ENCODE results near the gene GOLGB1.
"Not testable (repeated sequence)": the region's sequence is repeated elsewhere in the genome, so short reads cannot be mapped to it uniquely, and the experiment has no call there.

The GOLGB1 gene

DNA sequence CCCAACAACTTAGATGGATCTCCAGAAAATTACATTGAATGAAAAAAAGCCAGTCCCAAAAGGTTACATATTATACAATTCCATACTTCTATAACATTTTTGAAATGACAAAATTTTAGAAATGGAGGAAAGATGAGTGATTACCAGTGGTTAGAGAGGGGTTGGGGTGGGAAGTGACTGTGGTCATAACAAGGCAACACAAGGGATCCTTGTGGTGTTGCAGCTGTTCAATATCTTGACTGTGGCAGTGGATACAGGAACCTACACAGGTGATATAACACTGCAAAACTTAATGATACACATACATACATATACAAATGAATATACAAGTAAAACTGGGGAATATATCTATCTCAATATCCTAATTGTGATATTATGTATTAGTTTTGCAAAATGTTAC, 9.6 kb downstream of the GOLGB1 start:
- no peak for DNase-seq

DNA sequence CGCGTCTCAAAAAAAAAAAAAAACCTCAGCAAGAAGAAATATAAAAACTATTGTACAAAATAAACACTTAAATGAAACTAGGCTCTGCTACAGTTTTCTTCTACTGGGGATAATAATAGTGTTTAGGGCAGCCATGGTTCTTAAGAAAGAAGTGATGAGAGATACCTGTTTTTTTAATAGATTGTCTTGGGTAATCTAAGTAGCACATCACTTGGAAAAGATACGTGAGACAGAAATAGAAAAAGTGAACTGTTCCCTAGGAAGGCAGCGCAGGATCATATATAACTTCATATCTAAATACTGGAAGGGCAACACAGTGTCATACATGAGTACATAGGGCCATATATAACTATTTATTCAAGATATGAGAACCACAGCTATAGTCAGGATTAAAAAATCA, 11.9 kb downstream of the GOLGB1 start:
- no peak for DNase-seq

DNA sequence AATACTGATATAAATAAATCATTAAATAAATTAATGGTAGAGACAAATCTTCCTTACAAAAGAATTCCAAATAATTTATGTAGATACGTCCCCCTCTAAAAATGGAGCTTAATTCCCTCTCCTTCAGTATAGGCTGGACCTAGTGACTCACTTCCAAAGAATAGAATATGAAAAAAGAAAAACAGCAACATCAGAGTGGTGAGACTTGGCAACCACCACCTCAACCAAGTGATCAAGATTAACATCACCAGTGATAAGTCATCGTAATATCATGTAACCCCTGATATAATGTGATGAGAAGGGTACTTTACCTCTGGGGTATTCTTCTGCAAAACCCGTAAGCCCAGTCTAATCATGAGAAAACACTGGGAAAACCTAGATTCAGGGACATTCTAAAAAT, 13.4 kb downstream of the GOLGB1 start:
- DNase-seq = no peak

DNA sequence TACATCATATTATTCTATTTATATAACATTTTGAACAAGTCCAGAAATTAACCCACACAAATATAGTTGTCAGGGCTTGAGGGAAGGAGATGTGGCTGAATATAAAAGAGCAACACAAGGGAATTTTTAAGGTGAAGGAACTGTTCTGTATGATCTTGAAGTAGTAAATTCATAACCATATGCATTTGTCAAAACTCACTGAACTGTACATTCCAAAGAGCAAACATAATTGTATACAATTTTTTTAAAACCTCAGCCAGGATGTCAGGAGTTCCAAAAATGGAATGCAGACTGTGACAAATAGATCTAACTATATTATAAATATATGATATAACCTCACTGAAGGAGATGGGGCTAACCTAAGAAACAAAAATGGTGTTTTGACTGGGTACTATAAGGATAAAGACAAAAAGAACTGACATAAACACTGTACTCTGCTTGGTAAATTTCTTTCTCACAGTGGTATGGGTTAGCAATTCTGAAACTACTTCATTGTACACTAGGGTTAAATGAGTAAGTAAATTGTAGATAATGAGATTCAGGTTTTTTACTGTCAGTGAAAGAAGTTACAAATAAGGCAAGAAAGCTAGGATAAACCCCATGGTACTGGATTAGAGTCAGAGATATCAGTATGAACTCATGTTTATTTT, 14.4 kb downstream of the GOLGB1 start:
- no peak for DNase-seq

DNA sequence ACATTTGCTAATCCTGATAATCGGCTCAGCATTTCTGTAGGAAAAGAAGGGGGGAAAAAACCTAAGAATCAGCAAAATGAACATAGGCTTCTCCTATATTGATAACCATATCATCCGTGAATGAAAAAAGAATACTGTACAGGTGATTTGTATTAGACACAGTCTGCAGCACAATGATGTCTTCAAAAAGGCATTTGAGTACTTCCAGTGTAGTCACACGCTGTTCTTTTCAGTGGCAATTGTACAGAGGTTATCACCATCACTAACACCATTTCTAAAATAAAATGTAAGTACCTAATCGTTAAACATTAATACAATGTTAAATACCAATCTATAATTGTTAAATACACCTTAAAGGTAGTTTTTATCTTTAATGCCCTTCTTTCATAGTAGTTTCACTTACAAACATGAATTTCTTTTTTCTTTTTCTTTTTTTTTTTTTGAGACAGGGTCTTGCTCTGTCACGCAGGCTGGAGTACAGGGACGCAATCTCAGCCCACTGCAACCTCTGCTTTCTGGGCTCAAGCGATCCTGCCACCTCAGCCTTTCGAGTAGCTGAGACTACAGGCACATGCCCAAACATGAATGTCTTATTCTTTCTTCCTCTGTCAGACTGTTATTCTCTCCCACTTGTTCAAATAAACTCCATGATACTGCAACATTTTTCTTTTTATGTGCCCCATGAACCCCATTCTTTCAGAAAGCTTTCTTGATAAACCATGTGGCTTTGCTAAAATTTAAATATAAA, 18.4 kb downstream of the GOLGB1 start:
- no peak for DNase-seq

DNA sequence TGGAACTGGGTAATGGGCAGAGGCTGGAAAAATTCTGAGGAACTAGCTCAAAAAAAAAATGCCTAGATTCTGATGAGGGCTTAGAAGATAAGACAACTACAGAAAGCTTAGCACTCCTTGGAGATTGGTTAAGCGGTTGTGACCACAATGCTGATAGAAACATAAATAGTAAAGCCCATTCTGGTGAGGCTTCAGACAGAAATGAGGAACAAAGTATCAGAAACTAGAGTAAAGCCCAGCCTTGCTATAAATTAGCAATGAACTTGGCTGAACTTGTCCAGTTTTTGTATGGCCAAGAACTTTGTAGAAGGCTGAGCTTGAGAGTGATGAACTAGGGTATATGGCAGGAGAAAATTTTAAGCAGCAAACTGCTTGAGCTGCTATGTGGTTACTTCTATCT, 25.4 kb downstream of the GOLGB1 start:
- no peak for DNase-seq

DNA sequence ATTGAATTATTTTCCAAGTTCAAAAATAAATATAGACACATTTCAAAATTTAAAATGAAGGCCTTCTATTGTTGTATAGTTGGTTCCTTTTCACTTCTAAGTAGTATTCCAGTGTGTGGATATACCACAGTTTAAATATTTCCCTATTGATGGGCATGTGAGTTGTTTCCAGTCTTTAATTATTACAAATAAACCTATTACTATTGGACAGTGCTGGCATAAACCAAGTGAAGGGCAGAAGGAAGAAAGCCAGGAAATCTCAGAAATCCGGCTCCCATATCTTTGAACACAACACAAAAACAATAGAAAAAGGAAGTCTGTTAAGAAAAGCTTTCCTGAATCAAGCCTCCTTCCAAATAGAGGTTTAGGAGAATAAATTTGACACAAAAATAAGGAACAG, 26.1 kb downstream of the GOLGB1 start:
- no peak for DNase-seq

DNA sequence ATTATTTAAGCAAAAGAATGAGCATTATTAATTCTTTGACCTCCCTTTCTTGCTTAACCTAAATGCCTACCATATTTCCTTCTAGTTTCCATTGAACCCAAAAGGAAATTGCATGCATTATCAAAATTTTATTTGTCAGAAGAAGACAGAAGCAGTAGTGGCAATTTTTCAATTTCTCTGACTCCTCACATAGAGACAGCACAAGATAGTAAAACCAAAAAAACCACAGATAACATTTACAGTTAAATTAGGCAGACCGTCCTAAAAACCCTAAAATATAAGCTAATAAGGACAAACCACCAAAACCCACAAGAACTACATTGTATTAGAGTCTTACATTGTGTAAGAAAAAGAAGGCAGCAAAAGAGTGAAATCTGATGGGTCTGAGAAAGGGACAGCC, 27.1 kb downstream of the GOLGB1 start:
- DNase-seq = no peak

DNA sequence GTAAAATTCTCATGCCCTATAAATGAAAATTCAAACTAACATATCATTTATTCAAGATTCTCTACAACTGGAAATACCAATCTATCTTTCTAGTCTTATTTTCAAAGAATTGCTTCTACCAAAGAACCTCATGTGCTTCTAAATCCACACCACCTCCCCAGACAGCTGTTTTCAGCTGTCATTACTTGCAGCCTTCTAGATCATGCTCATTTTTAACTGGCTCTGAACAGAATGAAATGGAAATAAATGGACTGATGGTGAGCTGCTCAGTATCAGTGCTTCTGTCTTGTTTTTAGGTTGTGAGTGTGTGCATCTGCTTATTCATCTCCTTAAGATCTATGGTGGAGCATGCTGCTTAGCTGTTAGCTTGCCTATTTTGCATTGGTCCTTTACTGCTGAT, 29.4 kb downstream of the GOLGB1 start:
- DNase-seq = no peak

DNA sequence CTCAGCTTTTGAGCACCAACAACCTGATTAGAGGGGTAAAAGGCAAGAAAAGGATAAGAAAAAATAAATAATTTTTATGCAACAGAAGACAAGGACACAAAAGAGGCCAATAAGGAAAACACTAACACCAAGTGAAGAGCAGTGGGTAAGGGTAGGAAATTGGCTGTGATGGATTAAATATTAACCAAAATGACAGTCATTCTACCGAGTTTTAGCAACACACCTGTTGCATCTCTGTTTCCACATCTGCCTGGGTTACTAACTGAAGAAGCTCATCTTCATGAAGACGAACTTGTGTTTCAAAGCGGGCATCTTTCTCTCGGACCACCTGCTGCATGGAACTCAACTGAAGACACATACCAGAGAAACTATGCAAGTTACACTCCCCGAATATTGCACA, 30.1 kb downstream of the GOLGB1 start:
- DNase-seq = no peak

DNA sequence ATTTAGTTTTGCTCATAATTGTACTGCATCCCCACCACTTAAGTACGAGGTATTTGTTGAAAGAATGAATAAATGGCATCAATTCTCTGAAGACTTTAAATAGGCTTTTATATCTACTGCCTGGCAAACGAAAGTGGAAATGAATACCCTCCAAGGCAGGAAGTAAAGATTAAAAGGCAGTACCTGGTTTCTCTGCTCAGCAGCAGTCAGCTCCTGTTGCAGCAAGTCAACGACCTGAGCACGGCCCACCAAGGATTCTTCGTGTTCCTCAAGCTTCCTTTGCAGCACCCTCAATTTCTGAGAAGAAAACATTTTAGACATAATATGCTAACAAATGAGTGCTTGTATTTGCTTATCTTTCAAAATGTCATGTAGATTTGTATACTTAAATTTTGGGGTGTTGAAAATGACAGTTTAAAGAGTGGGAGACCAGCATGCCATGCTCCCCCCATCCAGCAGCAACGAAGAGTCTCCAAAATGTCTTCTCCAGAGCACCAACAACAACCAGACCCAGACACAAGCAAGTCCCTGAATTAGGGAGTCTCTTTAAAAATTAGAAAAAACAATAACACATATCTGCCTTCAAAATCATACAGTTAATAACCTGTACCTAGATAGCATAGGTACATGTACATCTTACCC, 31.2 kb downstream of the GOLGB1 start:
- no peak for DNase-seq

DNA sequence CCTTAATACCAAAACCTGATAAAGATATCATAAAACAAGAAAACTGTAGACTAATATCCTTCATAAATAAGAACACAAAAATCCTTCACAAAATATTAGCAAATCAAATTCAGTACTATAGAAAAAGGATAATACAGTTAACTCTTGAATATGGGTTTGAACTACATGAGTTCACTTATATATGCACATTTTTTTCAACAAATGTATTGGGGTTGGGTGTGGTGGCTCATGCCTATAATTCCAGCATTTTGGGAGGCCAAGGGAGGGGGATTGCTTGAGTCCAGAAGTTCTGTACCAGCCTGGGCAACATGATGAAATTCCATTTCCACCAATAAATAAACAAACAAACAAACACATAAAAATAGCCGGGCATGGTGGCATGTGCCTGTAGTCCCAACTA, 39.2 kb downstream of the GOLGB1 start:
- DNase-seq = no peak

DNA sequence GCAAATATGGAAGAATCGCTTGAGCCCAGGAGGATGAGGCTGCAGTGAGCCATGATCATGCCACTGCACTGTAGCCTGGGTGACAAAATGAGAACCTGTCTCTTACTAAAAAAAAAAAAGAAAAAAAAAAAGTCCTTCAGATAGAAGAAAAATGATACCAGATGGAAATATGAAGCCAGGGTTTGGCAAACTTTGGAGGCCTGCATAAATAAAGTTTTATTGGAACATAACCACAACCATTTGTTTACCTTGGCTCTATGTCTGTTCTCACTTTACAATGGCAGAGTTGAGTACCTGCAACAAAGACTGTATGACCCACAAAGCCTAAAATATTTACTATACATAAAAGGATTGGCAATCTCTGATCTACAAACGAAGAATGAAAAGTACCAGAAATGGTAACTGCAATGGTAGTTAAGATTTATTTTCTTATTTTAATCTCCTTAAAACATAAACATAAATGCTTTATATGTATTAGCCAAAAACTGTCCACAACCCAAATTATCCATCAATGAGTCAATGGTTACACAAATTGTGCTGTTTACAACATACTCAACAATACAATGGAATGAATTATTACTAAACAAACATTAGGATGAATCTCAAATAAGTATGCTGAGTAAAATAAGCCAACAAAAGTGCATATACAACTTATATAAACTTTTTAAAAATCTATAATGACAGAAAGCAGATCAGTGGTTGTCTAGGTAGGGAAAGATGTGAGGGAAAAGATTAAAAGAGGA, 41.8 kb downstream of the GOLGB1 start:
- no peak for DNase-seq

DNA sequence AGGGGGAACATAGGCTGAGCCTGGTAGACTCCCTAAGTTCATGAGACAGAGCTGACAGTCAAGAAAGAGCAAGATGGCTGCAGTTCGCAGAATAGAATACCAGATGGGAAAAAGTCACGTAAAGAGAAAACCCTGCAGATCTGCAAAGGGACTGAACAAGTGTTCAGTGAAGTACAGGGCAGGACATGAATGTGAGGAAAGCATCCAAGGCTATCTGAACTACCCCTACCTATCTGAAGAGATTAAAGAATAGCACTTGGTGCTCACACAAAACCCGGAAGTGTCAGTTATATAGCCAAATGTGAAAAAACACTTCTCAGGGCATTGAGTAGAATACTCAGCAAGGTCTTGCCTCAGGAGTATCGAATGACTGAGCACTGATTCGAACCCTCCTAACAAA, 44.0 kb downstream of the GOLGB1 start:
- no peak for DNase-seq

DNA sequence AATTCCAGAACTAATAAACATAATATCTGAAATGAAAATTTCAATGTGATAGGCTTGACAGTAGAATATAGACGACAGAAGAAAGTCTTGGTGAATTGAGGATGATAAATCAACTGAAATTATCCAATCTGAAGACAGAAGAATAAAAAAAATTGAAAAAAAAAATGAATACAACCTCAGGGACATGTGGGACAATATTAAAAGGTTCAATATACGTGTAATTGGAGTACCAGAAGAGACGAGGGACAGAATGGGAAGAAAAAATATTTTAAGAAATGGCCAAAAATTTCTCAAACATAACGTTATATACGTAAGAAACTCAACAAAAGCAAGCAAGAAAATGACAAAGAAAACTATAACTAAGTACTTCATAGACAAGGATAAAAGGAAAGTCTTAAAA, 45.6 kb downstream of the GOLGB1 start:
- no peak for DNase-seq

DNA sequence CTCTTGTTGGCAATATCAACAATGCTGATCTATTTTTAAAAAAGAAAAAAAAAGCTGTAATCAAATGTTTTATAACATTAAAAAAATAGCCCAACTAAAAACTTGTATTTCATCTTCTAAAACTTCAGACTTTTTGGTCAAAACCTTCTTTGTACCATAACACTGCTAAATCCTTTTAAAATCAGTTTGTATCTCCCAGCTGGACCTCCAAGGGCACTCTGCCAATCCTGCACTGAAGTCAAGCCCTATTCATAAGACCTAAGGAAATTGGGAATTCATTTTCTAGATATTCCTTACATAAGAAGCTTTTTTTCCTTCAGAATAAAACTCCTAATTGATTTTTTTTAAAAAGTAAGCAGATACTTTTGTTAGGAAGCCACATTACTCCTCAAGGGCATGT, 50.6 kb downstream of the GOLGB1 start:
- no peak for DNase-seq

DNA sequence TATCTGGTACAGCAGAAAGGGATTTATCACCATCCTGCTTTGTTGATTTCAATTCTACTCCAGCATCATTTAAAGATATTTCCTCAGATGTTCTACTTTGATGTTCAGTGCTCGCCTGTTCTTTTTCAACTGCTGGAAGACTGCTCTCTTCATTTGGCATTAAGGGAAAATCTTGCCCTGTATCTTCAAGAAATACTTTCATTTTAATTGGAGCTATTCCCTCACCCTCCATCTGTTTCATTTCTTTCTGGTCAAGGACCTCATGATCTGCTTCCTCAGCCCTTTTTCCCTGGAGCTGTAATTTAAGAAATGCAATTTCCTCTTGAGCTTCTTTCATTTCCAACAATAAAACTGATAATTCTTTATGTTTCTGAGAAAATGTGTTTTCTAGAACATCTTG, 51.1 kb downstream of the GOLGB1 start:
- no peak for DNase-seq

DNA sequence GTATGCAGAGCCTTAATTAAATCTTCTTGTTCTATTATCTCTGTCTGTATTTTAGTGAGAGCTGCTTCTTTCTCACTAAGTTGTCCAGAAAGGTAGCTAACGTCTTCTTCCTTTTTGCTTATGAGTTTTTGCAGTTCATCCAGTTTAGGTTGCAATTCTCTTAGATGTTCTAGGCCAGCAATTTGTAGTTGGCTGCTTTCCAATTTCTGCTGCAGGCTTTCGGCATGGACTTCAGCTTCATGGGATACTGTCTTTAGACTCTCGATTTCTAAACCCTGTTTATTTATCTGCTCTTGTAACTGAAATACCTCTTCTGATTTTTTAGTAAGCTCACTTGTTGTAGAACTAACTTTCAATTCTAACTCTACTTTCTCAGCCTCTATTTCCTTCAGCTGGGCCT, 53.4 kb downstream of the GOLGB1 start:
- DNase-seq = no peak

DNA sequence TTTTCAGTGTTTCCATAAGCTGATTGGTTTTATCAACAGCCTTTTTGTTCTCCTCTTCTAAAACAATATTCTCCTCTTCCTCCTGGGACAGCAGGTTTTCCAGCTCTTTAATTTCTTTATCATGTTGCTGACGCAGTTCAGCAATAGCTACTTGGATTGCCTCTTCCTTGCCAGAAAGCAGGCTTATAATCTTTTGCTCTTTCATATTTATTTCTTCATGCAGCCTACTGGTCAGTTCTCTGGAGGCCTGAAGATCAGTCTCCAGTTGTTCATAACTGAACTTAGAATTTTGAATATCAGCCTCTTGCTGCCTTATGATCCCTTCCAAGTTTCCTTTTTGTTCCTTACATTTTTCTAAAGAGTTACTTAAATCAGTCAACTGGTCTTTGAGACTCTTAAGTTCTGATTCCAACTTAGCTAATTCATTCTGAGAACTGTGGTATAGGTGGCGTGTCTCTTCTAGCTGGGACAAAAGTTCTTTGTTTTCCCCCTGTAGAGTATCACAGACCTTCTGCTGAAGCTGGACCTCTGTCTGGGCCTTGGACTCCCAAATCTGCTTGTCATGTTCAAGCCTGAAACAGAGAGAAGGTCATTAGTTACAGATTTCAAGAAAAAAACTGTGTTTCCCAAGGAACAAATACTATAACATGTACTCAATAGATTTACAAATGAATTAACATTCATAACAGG, 57.4 kb downstream of the GOLGB1 start:
- no peak for DNase-seq

DNA sequence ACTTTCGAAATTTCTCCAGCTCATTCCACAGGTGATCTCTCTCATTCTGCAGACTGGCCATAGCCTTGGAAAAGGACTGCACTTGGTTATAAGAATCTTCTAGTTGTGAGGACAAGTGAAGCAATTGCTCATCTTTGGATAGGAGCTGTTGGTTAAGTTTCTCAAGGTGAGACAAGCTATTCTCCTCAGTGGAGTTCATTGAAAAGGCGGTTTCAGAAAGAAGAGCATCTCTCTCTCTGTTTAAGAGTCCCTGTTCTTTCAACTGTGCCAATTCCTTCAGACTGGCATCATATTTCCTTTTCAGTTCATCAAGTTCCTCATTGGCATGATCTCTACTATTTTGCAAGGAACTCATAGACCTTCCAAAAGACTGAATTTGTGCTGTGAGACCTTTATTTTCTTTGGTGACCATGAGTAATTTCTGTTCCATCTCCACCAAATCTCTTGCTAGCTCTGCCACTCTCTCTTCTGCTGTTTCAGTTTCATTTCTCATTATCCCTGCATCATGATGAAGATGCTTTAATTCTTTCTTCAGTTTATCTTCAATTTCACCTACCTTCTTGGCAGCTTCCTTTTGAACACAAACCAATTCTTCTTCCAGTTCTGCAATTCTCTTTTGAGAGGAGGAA, 58.6 kb downstream of the GOLGB1 start:
- no peak for DNase-seq

DNA sequence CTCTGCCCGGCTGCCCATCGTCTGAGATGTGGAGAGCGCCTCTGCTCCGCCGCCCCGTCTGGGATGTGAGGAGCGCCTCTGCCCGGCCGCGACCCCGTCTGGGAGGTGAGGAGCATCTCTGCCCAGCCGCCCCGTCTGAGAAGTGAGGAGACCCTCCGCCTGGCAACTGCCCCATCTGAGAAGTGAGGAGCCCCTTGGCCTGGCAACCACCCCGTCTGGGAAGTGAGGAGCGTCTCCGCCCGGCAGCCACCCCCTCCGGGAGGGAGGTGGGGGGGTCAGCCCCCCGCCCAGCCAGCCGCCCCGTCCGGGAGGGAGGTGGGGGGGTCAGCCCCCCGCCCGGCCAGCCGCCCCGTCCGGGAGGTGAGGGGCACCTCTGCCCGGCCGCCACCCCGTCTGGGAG, 60.8 kb downstream of the GOLGB1 start:
- not testable (repeated sequence) for DNase-seq

DNA sequence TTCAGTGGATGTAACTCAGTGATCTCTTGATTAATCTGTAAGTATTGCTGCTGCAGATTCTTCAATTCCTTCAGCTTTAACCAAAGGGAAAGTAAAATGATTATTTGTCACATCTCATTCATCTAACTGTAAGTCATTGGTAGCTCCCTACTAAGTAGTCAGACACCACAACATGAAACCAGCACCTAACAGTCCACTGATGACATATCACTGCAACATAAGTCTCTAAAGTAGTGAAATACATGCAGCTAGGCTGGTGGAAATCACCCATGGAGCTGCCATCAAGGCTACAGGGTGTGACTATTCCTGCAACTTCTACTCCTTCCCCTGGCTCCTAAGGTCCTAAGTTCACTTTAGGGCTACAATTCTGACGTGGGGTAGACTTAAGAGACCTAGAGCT, 67.7 kb downstream of the GOLGB1 start:
- no peak for DNase-seq

DNA sequence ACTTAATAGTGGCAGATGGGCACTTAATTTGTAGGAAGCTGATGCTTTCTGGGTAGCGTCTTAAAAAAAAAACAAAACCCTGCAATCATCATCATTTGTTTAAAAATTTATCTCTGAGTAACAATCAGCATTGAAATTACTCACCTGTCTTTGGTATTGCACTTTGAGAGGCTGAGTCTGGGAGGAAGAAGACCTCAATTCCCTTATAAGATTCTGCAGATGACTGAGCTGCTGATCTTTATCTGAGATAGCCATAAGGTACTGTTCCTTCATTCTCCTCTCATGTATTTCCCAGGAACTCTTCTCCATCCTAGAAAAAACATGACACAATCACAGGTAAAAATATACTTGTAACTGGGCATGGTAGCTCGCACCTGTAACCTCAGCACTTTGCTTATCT, 72.4 kb downstream of the GOLGB1 start:
- DNase-seq = no peak

Measured in NCI-H1092 (cell line).